ENCODE results near the gene NAV1.

- no peak for TF ChIP-seq CTCF (IDR thresholded peaks at IDR 0.05)
- TF ChIP-seq POLR2A (IDR thresholded peaks at IDR 0.05), result no peak
- TF ChIP-seq POLR2AphosphoS5 (IDR thresholded peaks at IDR 0.05), result no peak
Observed at GRCh38 chr1:201527879-201528278, 11.0 kb upstream of the NAV1 start.
